Stimulated activated CD4-positive, alpha-beta T cell treated with anti-CD3 and anti-CD28 coated beads, Interleukin-15, amount 100 ng/mL, for 1 hour (primary cell): ENCODE data around the gene CFL2.

Experiments
- DNase-seq, 2 donors: peaks; one replicate each; pipeline ENCODE4 v3.0.0-alpha.2; 2020; ENCODE audit warnings: low read depth in 1 of 2, low spot score in 1 of 2

The CFL2 gene

DNA sequence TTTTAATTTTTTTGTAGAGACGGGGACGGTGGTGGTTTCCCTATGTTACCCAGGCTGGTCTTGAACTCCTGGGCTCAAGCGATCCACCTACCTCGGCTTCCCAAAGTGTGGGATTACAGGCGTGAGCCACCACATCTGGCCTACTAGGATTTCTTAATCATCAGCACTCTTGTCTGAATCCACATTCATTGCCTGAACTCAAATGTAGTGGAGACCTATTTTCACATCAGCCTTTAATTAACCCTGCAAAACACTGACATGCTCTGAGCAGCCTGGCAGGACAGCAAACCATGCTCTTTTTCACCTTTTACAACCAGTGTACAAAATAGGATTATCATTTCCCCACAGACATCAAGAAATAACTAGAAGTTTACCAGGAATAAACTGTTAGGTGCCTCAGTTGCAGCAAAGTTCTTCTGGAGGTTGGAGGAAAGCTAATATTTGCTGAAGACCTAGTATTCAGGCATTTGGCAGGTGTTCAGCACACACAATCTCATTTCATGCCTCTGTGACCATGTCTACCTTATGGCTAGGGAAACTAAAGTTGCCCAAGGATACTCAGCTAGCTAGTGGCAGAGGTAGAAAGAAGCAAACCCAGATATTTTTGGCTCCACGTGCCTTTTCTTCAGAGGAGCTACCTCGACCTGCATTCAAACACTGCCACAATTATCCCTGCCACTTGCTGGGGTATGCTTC lies 37.7 kb downstream of the CFL2 start:
- no peak for DNase-seq

DNA sequence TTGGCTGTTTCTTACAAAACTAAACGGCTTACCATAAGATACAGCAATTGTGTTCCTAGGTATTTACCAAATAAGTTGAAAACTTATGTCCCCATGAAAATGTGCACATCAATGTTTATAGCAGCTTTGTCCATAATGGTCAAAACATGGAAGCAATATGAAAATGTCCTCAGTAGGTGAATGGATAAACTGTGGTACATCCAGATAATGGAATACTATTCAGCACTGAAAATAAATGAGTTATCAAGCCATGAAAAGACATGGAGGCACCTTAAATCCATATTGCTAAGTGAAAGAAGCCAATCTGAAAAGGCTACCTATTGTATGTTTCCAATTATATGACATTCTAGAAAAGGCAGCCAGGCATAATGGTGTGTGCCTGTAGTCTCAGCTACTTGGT lies 40.7 kb downstream of the CFL2 start:
- DNase-seq: no peak

DNA sequence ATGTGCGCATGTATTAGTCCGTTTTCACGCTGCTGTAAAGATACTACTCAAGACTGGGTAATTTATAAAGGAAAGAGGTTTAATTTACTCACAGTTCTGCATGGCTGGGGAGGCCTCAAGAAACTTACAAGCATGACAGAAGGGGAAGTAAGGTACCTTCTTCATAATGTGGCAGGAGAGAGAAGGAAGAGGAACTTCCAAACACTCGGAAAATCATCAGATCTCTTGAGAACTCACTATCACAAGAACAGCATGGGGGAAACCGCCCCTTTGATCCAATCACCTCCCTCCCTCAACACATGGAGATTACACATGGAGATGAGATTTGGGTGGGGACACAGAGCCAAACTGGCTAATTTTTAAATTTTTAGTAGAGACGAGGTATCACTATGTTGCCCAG lies 42.7 kb downstream of the CFL2 start:
- DNase-seq: no peak

DNA sequence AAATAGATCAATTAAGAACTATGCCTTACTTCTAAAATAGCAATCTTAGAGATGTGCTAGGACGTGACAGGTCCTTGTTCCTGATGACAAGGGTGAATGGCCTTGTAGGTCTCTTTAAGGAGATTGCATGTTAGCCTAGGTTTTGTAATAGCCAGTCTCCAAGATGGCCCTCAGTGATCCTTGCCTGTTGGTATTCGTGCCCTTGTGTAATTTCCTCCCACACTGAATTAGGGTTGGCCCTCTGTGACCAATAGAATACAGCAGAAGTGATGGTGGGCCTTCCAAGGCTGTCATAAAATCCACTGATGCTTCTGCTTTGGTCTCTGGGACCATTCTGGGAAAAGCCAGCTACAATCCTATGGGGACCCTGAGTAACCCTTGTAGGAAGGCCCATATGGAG lies 46.3 kb downstream of the CFL2 start:
- DNase-seq: no peak

DNA sequence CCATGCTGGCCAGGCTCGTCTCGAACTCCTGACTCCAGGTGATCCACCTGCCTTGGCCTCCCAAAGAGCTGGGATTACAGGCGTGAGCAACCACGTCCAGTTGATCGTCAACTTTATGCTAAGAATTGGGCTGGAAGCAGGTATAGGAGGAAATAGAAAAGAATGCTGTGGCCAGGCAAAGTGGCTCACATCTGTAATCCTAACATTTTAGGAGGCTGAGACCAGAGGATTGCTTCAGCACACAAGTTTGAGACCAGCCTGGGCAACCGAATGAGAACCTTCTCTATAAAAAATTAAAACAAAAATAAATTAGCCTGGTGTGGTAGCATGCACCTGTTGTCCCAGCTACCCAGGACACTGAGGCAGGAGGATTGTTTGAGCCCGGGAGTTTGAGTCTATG lies 47.4 kb downstream of the CFL2 start:
- no peak for DNase-seq

DNA sequence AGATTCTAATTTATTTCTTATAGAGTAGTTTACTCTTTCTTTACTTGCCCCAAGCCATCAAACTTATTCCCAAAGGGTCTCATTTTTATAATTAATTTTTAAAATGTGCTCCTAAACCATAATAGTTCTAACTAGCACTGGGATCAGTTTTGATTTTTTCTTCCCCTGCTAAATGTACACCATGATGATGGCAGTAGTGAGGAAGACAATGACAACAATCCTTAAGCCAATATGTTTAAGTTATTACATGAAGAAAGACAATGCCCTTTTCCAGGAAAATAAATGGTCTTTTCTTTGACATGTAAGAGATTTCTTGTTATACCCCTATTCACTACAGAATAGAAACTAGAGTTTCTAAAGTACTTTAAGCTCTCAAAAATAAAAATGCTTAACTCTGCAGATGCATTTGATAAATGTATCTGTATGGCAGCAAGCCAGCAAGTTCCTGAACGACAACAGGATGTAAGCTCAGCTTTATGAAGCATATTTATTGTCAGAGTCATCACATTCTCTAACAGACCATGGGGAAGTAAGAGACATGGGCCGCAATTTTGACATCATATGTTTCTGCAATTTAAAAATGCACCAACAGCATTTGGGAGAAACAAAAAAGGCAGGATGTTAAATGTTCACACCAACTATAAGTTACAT lies 48.5 kb downstream of the CFL2 start:
- no peak for DNase-seq

DNA sequence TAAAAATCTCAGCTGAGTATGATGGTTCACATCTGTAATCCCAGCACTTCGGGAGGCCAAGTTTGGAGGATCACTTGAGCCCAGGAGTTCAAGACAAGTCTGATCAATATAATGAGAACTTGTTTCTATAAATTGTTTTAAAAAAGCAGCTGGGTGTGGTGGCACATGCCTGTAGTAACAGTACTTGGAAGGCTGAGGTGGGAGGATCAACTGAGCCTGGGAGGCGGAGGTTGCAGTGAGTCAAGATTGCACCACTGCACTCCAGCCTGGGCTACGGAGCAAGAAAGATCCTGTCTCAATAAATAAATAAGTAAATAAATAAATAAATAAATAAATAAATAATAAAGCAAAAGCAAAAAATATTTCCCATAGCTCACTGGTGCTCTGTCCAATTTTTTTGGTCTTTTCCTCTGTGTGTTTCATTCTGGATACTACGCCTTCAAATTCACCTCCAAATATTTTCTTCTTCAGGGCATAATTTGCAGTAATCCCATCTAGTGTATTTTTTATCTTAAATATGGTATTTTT lies 51.8 kb downstream of the CFL2 start:
- DNase-seq: no peak

DNA sequence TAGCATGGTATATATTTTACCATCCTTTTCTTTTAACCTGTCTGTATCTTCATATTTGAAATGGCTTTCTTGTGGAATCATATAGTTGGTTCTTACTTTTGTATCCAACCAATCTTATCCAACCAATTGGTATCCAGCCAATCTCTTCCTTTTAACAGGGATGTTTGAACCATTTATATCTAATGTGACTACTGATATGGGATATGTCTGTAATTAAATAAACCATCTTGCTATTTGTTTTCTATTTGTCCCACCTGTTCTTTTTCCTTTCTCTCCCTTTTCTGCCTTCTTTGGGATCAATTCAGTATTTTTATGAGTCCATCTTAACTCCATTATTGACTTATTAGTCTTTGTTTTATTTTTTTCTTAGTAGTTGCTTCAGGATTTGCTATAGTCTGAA lies 53.6 kb downstream of the CFL2 start:
- DNase-seq: no peak
